Measurements from ENCODE around the gene MAN2B1. TPM values are rescaled to one million over a fixed set of nuclear protein-coding genes. Genes with fewer than 3 reads are reported as not detected.

Gene MAN2B1
- total RNA-seq, 1 experiment from 2014 or later: 93.5 TPM

- no peak overlapping the region for H2BK12ac ChIP-seq (ENCODE audit: insufficient read length, low read depth, low read length)
- Mint-ChIP-seq H3K36me3 (ENCODE audit: insufficient read depth in 1 of 3, low read depth in 3 of 3) (peaks cover 55 to 89% (median 81%) of the 10 kb centered on the region in 3 experiments), H3K27me3 (ENCODE audit: low read depth) (no peaks in the 10 kb centered on the region; the same call in 1 of the 2 replicates), H3K4me3 (no peak overlapping the region), H3K9me3 (no peaks in the 10 kb centered on the region; a peak in 1 of 5 replicates), H3K4me1 (peaks cover 7 to 14% of the 10 kb centered on the region in 2 experiments), H3K27ac (no peak overlapping the region; a peak in 2 of 7 replicates)
- H3K9ac ChIP-seq (ENCODE audit: extremely low read depth, insufficient read length, low read length): no peak overlapping the region
- DNase-seq: no peak
- no peak overlapping the region for H2BK120ac ChIP-seq (ENCODE audit: low read depth, low read length, poor library complexity, severe bottlenecking)
- H3K4me2 ChIP-seq (ENCODE audit: insufficient read depth, insufficient read length, low read length): no peak overlapping the region
- H3K14ac ChIP-seq (ENCODE audit: insufficient read depth, low read length): no peak overlapping the region
- no peak overlapping the region for H2BK20ac ChIP-seq (ENCODE audit: low read depth, low read length, poor library complexity, severe bottlenecking)
- TF ChIP-seq CTCF (conservative IDR thresholded peaks at IDR 0.05): no peak
- H2BK5ac ChIP-seq (ENCODE audit: insufficient read length, low read length): no peak overlapping the region
- H4K20me1 ChIP-seq (ENCODE audit: control insufficient read depth, insufficient read depth, insufficient read length): no peaks in the 10 kb centered on the region
- no peak overlapping the region for H2AK5ac ChIP-seq (ENCODE audit: insufficient read length, low read length)
- H2AFZ ChIP-seq (ENCODE audit: low read length): no peak overlapping the region
- H3K23ac ChIP-seq (ENCODE audit: insufficient read length, low read depth, low read length): no peak overlapping the region
- no CpG with 5 or more reads among the region's 13 CpGs for WGBS (ENCODE audit: extremely low coverage, insufficient read length, low lambda C conversion rate)
- H3K9me3 ChIP-seq (ENCODE audit: control insufficient read depth, low read depth, low read length): no peaks in the 10 kb centered on the region
- no peak overlapping the region for H4K91ac ChIP-seq (ENCODE audit: insufficient read length, low read depth, low read length)
- H2BK15ac ChIP-seq (ENCODE audit: low read depth, low read length): no peak overlapping the region
- H3K4ac ChIP-seq (ENCODE audit: low read depth, low read length): no peak overlapping the region
- no peaks in the 10 kb centered on the region for H3K4me1 ChIP-seq (ENCODE audit: insufficient read depth, low read length)
- H3K27me3 ChIP-seq (ENCODE audit: insufficient read depth, low read length): no peaks in the 10 kb centered on the region
- H3K23me2 ChIP-seq (ENCODE audit: insufficient read length, low read depth, low read length, poor library complexity, severe bottlenecking): no peaks in the 10 kb centered on the region
- H4K8ac ChIP-seq (replicated peaks; ENCODE audit: insufficient read length, low read depth, low read length): no peak overlapping the region
- H3K27ac ChIP-seq (ENCODE audit: insufficient read length, low read depth, low read length): no peak overlapping the region
- H3T11ph ChIP-seq (ENCODE audit: low read length): no peak overlapping the region
- no peaks in the 10 kb centered on the region for H3K79me1 ChIP-seq (ENCODE audit: insufficient read depth, low read depth, low read length, poor library complexity, severe bottlenecking)
- H3K18ac ChIP-seq (ENCODE audit: insufficient read length, low read depth, low read length): no peak overlapping the region
- H3K79me2 ChIP-seq (ENCODE audit: insufficient read depth, low read length): no peaks in the 10 kb centered on the region
- H4K5ac ChIP-seq (ENCODE audit: insufficient read length, low read depth, low read length): no peak overlapping the region
- no peak overlapping the region for H3K56ac ChIP-seq (ENCODE audit: insufficient read length, low read depth, low read length)
Measured at GRCh38 chr19:12705169-12705568, 38.6 kb upstream of the MAN2B1 start.

Data from H9 (cell line).